ENCODE data around the gene SEC14L5. TPM values are rescaled to one million over a fixed set of nuclear protein-coding genes. Genes with fewer than 3 reads are reported as not detected.

Gene SEC14L5
- total and polyA plus RNA-seq, 2 experiments from 2014 or later, result 2.6 to 5.9 TPM

GRCh38 chr16:5059386-5060072 is 101.4 kb downstream of the SEC14L5 start:
- Mint-ChIP-seq H3K4me1 (peaks cover 33% of the 10 kb centered on the region), H3K27ac (peak overlapping the region; percentile 93), H3K9me3 (no peaks in the 10 kb centered on the region), H3K27me3 (ENCODE audit: insufficient read depth, low read depth, poor library complexity) (peaks cover 14% of the 10 kb centered on the region), H3K36me3 (ENCODE audit: low read depth) (no peaks in the 10 kb centered on the region), H3K4me3 (0 out of 3 replicates have a peak overlapping the region, but pooled peaks have one; percentile 20)
- H3K4me1 ChIP-seq (ENCODE audit: insufficient read depth), result peaks cover 20% of the 10 kb centered on the region
- H3K79me2 ChIP-seq (replicated peaks; ENCODE audit: insufficient read depth), result no peaks in the 10 kb centered on the region
- H3K36me3 ChIP-seq (ENCODE audit: insufficient read depth), result no peaks in the 10 kb centered on the region
- peak overlapping the region; percentile 27; the same call in 1 of the 2 replicates for H3K4me3 ChIP-seq
- H2AFZ ChIP-seq, result peak overlapping the region; percentile 59; the same call in 1 of the 2 replicates
- DNase-seq (ENCODE audit: low spot score) (peak; percentile 47), ATAC-seq (peak; percentile 44)
- TF ChIP-seq EZH2 (IDR thresholded peaks at IDR 0.05; ENCODE audit: low read depth, unreplicated experiment), result no peak
- TF ChIP-seq EZH2phosphoT487 (IDR thresholded peaks at IDR 0.05; ENCODE audit: unreplicated experiment), result no peak
- TF ChIP-seq STAT1 (IDR thresholded peaks at IDR 0.05; ENCODE audit: unreplicated experiment), result no peak
- TF ChIP-seq ZNF331 (CRISPR knock-in tag; IDR thresholded peaks at IDR 0.05; ENCODE audit: low read depth), result no peak
- no peak for TF ChIP-seq REST (IDR thresholded peaks at IDR 0.05; ENCODE audit: unreplicated experiment)
- H3K9me2 ChIP-seq (ENCODE audit: insufficient read depth), result no peaks in the 10 kb centered on the region
- H4K20me1 ChIP-seq (replicated peaks; ENCODE audit: insufficient read depth), result no peaks in the 10 kb centered on the region
- peaks cover 13% of the 10 kb centered on the region for H3F3A ChIP-seq (replicated peaks; ENCODE audit: low read depth)
- H3K4me2 ChIP-seq, result peak overlapping the region; percentile 64
- no peak overlapping the region; the same call in 1 of the 2 replicates for H3K27ac ChIP-seq (ENCODE audit: low read depth)
- no peaks in the 10 kb centered on the region for H3K27me3 ChIP-seq (ENCODE audit: insufficient read depth)

- peaks cover 15% of the 10 kb centered on the region for H3K27me3 Mint-ChIP-seq (ENCODE audit: insufficient read depth, low read depth, poor library complexity)
- Histone ChIP-seq H3K36me3 (ENCODE audit: insufficient read depth) (no peaks in the 10 kb centered on the region), H3K4me2 (peak overlapping the region; percentile 64), H3K9me2 (ENCODE audit: insufficient read depth) (no peaks in the 10 kb centered on the region), H3K79me2 (replicated peaks; ENCODE audit: insufficient read depth) (no peaks in the 10 kb centered on the region), H3K4me1 (ENCODE audit: insufficient read depth) (peaks cover 20% of the 10 kb centered on the region), H2AFZ (peak overlapping the region; percentile 59; the same call in 1 of the 2 replicates), H3K27me3 (ENCODE audit: insufficient read depth) (no peaks in the 10 kb centered on the region), H3F3A (replicated peaks; ENCODE audit: low read depth) (peaks cover 13% of the 10 kb centered on the region), H3K4me3 (no peak overlapping the region; the same call in 1 of the 2 replicates), H4K20me1 (replicated peaks; ENCODE audit: insufficient read depth) (no peaks in the 10 kb centered on the region), H3K27ac (ENCODE audit: low read depth) (no peak overlapping the region; the same call in 1 of the 2 replicates)
- no peaks in the 10 kb centered on the region for H3K9me3 Mint-ChIP-seq
- 0 out of 3 replicates have a peak overlapping the region, but pooled peaks have one; percentile 20 for H3K4me3 Mint-ChIP-seq
- DNase-seq (ENCODE audit: low spot score), result no peak
- H3K27ac Mint-ChIP-seq, result peak overlapping the region; percentile 93
- peaks cover 33% of the 10 kb centered on the region for H3K4me1 Mint-ChIP-seq
- ATAC-seq, result no peak
- TF ChIP-seq STAT1 (IDR thresholded peaks at IDR 0.05; ENCODE audit: unreplicated experiment), result no peak
- no peaks in the 10 kb centered on the region for H3K36me3 Mint-ChIP-seq (ENCODE audit: low read depth)
Measured at GRCh38 chr16:5060073-5060641, 102.0 kb downstream of the SEC14L5 start.
